SK-N-SH (cell line): ENCODE measurements around the gene MYO1D. TPM values are rescaled to one million over a fixed set of nuclear protein-coding genes. Genes with fewer than 3 reads are reported as not detected.

Source experiments
- CTCF ChIA-PET: fragments of 300-600, 350-600 bp; formaldehyde crosslinking; extraction: SDS; loops from one replicate; lab custom pipeline; 2021; lab: Yijun Ruan, JAX
- POLR2A ChIA-PET: fragments of 350-600 bp; sonication (Branson Sonifier 250); formaldehyde crosslinking; extraction: SDS; loops from one replicate; lab custom pipeline; 2020; ENCODE audit warnings: antibody characterized with exemption, inconsistent platforms; lab: Yijun Ruan, JAX
- DNase-seq: peaks from one replicate; pipeline ENCODE4 v3.0.0; 2012
- H2AFZ ChIP-seq: fragments of 200-600 bp; sonication (generic); 2 replicates; pipeline ENCODE4 v1.8.1; 2016; ENCODE audit warnings: antibody characterized with exemption, mild to moderate bottlenecking, low read depth
- H3F3A ChIP-seq: fragments of 200-600 bp; sonication (generic); replicated peaks from 2 replicates; pipeline ENCODE3; 2016; ENCODE audit warnings: antibody characterized with exemption, mild to moderate bottlenecking; ENCODE audit not compliant: insufficient read depth
- H3K27ac ChIP-seq, 2 experiments: fragments of 200-500 bp in 1 of 2; fragments of 200-600 bp in 1 of 2; sonication (Bioruptor generic) in 1 of 2; sonication (generic), shearing (Covaris generic) in 1 of 2; 2 replicates each; pipeline versions ENCODE4 v1.5.1 to v1.6.1; 2014 to 2016; ENCODE audit warnings: low read depth in 2 of 2, inconsistent platforms in 1 of 2, low read length in 1 of 2, mild to moderate bottlenecking in 1 of 2, mixed read lengths in 1 of 2
- H3K27me3 ChIP-seq: fragments of 200-600 bp; sonication (generic), shearing (Covaris generic); 2 replicates; pipeline ENCODE4 v1.6.1; 2016; ENCODE audit warnings: mixed run types; ENCODE audit not compliant: insufficient read depth
- H3K36me3 ChIP-seq, 2 experiments: fragments of 200-500 bp in 1 of 2; fragments of 200-600 bp in 1 of 2; sonication (Bioruptor generic) in 1 of 2; sonication (generic) in 1 of 2; replicated peaks in 1 of 2; 2 replicates each; pipeline versions ENCODE3 to v1.5.1; 2014 to 2016; ENCODE audit warnings: low read length in 1 of 2, mild to moderate bottlenecking in 1 of 2; ENCODE audit not compliant: insufficient read depth in 2 of 2, control insufficient read depth in 1 of 2
- H3K4me1 ChIP-seq, 2 experiments: fragments of 200-500 bp in 1 of 2; fragments of 200-600 bp in 1 of 2; sonication (Bioruptor generic) in 1 of 2; sonication (generic), shearing (Covaris generic) in 1 of 2; 2 replicates each; pipeline versions ENCODE4 v1.5.1 to v1.6.1; 2014 to 2016; ENCODE audit warnings: low read depth in 1 of 2, low read length in 1 of 2, mixed run types in 1 of 2; ENCODE audit not compliant: insufficient read depth in 2 of 2, control insufficient read depth in 1 of 2
- H3K4me2 ChIP-seq: fragments of 200-600 bp; sonication (generic), shearing (Covaris generic); 2 replicates; pipeline ENCODE4 v1.6.1; 2017; ENCODE audit warnings: mixed run types
- H3K4me3 ChIP-seq, 2 experiments: fragments of 200-500 bp in 1 of 2; fragments of 200-600 bp in 1 of 2; sonication (Bioruptor generic) in 1 of 2; sonication (generic), shearing (Covaris generic) in 1 of 2; 2 replicates each; pipeline versions ENCODE4 v1.5.1 to v1.8.1; 2014 to 2016; ENCODE audit warnings: low read depth in 2 of 2, inconsistent platforms in 1 of 2, low read length in 1 of 2, mild to moderate bottlenecking in 1 of 2, mixed read lengths in 1 of 2, moderate library complexity in 1 of 2
- H3K79me2 ChIP-seq: fragments of 200-600 bp; sonication (generic); 2 replicates; pipeline ENCODE4 v1.8.1; 2017; ENCODE audit warnings: mild to moderate bottlenecking; ENCODE audit not compliant: insufficient read depth
- H3K9ac ChIP-seq: fragments of 200-600 bp; sonication (generic); 2 replicates; pipeline ENCODE4 v1.6.1; 2017; ENCODE audit warnings: mixed run types
- H3K9me2 ChIP-seq: fragments of 200-600 bp; sonication (generic); 2 replicates; pipeline ENCODE4 v1.6.1; 2017; ENCODE audit warnings: mixed run types
- H3K9me3 ChIP-seq: fragments of 200-600 bp; sonication (generic); 2 replicates; pipeline ENCODE4 v1.6.1; 2017; ENCODE audit warnings: mixed run types, mild to moderate bottlenecking, moderate library complexity
- H4K20me1 ChIP-seq: fragments of 200-600 bp; sonication (generic); 2 replicates; pipeline ENCODE4 v1.6.1; 2017; ENCODE audit warnings: mild to moderate bottlenecking, mixed run types; ENCODE audit not compliant: insufficient read depth
- CHD2 ChIP-seq: fragments of 150-350 bp; IDR thresholded peaks from 2 replicates; pipeline ENCODE4 v1.6.1; 2018; ENCODE audit warnings: low read length; ENCODE audit not compliant: partially characterized antibody
- CTCF ChIP-seq: fragments of 200-600 bp; sonication (generic); IDR thresholded peaks from 2 replicates; pipeline ENCODE4 v1.6.1; 2017; ENCODE audit warnings: antibody characterized with exemption, mild to moderate bottlenecking, moderate library complexity
- EZH2phosphoT487 ChIP-seq: fragments of 200-600 bp; sonication (generic); IDR thresholded peaks from 2 replicates; pipeline ENCODE4 v1.6.1; 2017; ENCODE audit warnings: low read depth, mixed run types, mild to moderate bottlenecking, antibody characterized with exemption, moderate library complexity, borderline replicate concordance
- GABPA ChIP-seq: IDR thresholded peaks from 2 replicates; pipeline ENCODE4 v1.4.0; 2012; ENCODE audit warnings: low read depth, mild to moderate bottlenecking
- IRF3 ChIP-seq: fragments of 150-350 bp; IDR thresholded peaks from 2 replicates; pipeline ENCODE4 v1.6.1; 2016; ENCODE audit warnings: mild to moderate bottlenecking, low read depth, low read length
- JUND ChIP-seq: IDR thresholded peaks from 2 replicates; pipeline ENCODE4 v1.4.0; 2012
- MAX ChIP-seq: IDR thresholded peaks from 2 replicates; pipeline ENCODE4 v1.4.0; 2012; ENCODE audit warnings: low read depth
- MEF2A ChIP-seq: IDR thresholded peaks from 2 replicates; pipeline ENCODE4 v1.4.0; 2012; ENCODE audit warnings: low read depth, borderline replicate concordance
- NFIC ChIP-seq: IDR thresholded peaks from 2 replicates; pipeline ENCODE4 v1.4.0; 2012; ENCODE audit warnings: borderline replicate concordance
- NRF1 ChIP-seq: IDR thresholded peaks from 2 replicates; pipeline ENCODE4 v1.6.1; 2012; ENCODE audit warnings: low read depth, mild to moderate bottlenecking, low read length
- POLR2AphosphoS5 ChIP-seq: IDR thresholded peaks from 2 replicates; pipeline ENCODE4 v1.6.1; 2012; ENCODE audit warnings: low read depth, low read length
- RAD21 ChIP-seq: IDR thresholded peaks from 2 replicates; pipeline ENCODE4 v1.6.1; 2012; ENCODE audit warnings: mild to moderate bottlenecking, low read length
- RFX5 ChIP-seq: IDR thresholded peaks from 2 replicates; pipeline ENCODE4 v1.6.1; 2012; ENCODE audit warnings: mild to moderate bottlenecking, improper control_type of control experiment, low read length
- SIN3A ChIP-seq: IDR thresholded peaks from 2 replicates; pipeline ENCODE4 v1.6.1; 2012; ENCODE audit warnings: low read depth, mild to moderate bottlenecking, low read length, moderate library complexity, borderline replicate concordance
- TCF12 ChIP-seq: IDR thresholded peaks from 2 replicates; pipeline ENCODE4 v1.4.0; 2012
- TEAD4 ChIP-seq: IDR thresholded peaks from 2 replicates; pipeline ENCODE4 v1.4.0; 2012; ENCODE audit warnings: mild to moderate bottlenecking, borderline replicate concordance; ENCODE audit not compliant: insufficient read depth
- USF1 ChIP-seq: IDR thresholded peaks from 2 replicates; pipeline ENCODE4 v1.4.0; 2012; ENCODE audit warnings: low read depth, borderline replicate concordance
- WGBS: methylation state at CpG from one replicate; pipeline ENCODE4 v1.1.6; 2017; ENCODE audit warnings: low lambda C conversion rate; 5-methylcytosine and 5-hydroxymethylcytosine counted together
- polyA plus RNA-seq, 3 experiments: library from polyadenylated mRNA; depleted of rRNA; stranded (reverse); fragments of >200 nt; gene quantifications; 2 replicates each; pipeline ENCODE4 v1.2.3, GENCODE V29; 2012

MYO1D gene
- polyA plus RNA-seq, 1 of the 3 experiments (the other 2 are of a cell fraction): 20.4 TPM

- TF ChIP-seq JUND: no peak
- TF ChIP-seq IRF3: no peak
- no peak for TF ChIP-seq RFX5
- no peak for TF ChIP-seq TCF12
- no peak for TF ChIP-seq POLR2AphosphoS5
- no peak for TF ChIP-seq CHD2
- TF ChIP-seq USF1: no peak
- no peak for TF ChIP-seq RAD21
- TF ChIP-seq MEF2A: no peak
- no peak for TF ChIP-seq NRF1
- no peak for TF ChIP-seq GABPA
- no peak for TF ChIP-seq MAX
- TF ChIP-seq CTCF: no peak
- no peak for TF ChIP-seq NFIC
- H3K79me2 ChIP-seq: peaks cover 95% of the 10 kb centered on the region
- H2AFZ ChIP-seq: no peak overlapping the region
- ChIA-PET POLR2A (interaction anchor here (1.0 kb wide), 1 partner anchor 13 kb away, joined by 3 read pairs; no protein-coding TSS in a partner anchor), CTCF (interaction anchor here (1.3 to 6.8 kb wide), 2 partner anchors 14 to 28 kb away, joined by 3 to 102 read pairs; partner anchors contain the start of genes CDK5R1 and PSMD11)
- peaks cover 26% of the 10 kb centered on the region for H3F3A ChIP-seq
- DNase-seq: no peak
- no peaks in the 10 kb centered on the region for H3K27me3 ChIP-seq
- no peak overlapping the region for H3K4me3 ChIP-seq
- no peak overlapping the region for H3K9ac ChIP-seq
- H3K9me3 ChIP-seq: no peaks in the 10 kb centered on the region
- peaks cover 60% of the 10 kb centered on the region for H4K20me1 ChIP-seq
- H3K27ac ChIP-seq: no peak overlapping the region
- H3K9me2 ChIP-seq: no peaks in the 10 kb centered on the region
- H3K36me3 ChIP-seq: peaks cover 44 to 56% of the 10 kb centered on the region in 2 experiments
- H3K4me1 ChIP-seq: no peaks in the 10 kb centered on the region
- H3K4me2 ChIP-seq: no peak overlapping the region
These were observed 418.6 kb downstream of the MYO1D start for GRCh38 chr17:32458371-32458770.

- POLR2A ChIA-PET: no interaction called here
- no peaks in the 10 kb centered on the region for H3K9me2 ChIP-seq
- H3K36me3 ChIP-seq: peaks cover 64 to 85% of the 10 kb centered on the region in 2 experiments
- H3K27ac ChIP-seq: no peak overlapping the region
- no peaks in the 10 kb centered on the region for H3K4me1 ChIP-seq
- no peak overlapping the region for H3K4me3 ChIP-seq
- H4K20me1 ChIP-seq: peaks cover 43% of the 10 kb centered on the region
- H3F3A ChIP-seq: peaks cover 7% of the 10 kb centered on the region
- no peak overlapping the region for H3K4me2 ChIP-seq
- H3K79me2 ChIP-seq: peaks cover 100% of the 10 kb centered on the region
- H3K27me3 ChIP-seq: no peaks in the 10 kb centered on the region
- no peak overlapping the region for H2AFZ ChIP-seq
- no peak overlapping the region for H3K9ac ChIP-seq
- DNase-seq: no peak
- 98% methylated on average over 2 of the region's 2 CpGs for WGBS
- no peak for TF ChIP-seq SIN3A
- no peak for TF ChIP-seq MAX
- no peak for TF ChIP-seq EZH2phosphoT487
- no peak for TF ChIP-seq TEAD4
- TF ChIP-seq RAD21: no peak
- CTCF ChIA-PET: interaction anchor here (0.5 to 4.4 kb wide), 5 partner anchors 8 to 483 kb away, joined by 3 to 30 read pairs (median 3); partner anchors contain the start of gene PSMD11
- no peaks in the 10 kb centered on the region for H3K9me3 ChIP-seq
These were observed 423.6 kb downstream of the MYO1D start for GRCh38 chr17:32453370-32453769.
